GM23248 (cell line): ENCODE results near the gene PRH1. TPM values are rescaled to one million over a fixed set of nuclear protein-coding genes. Genes with fewer than 3 reads are reported as not detected.

Source experiments
- DNase-seq: peaks from one replicate; pipeline ENCODE4 v3.0.0-alpha.2; 2015
- H2AFZ ChIP-seq: fragments of 200-600 bp; sonication (generic); 2 replicates; pipeline ENCODE4 v1.6.1; 2016; ENCODE audit warnings: antibody characterized with exemption
- H3F3A ChIP-seq: fragments of 200-600 bp; sonication (generic); 2 replicates; pipeline ENCODE4 v1.6.1; 2016; ENCODE audit warnings: mild to moderate bottlenecking, antibody characterized with exemption, mixed run types; ENCODE audit not compliant: insufficient read depth
- H3K27ac ChIP-seq: fragments of 200-600 bp; sonication (generic); 2 replicates; pipeline ENCODE4 v1.5.1; 2016; ENCODE audit warnings: mild to moderate bottlenecking
- H3K27me3 ChIP-seq: fragments of 200-600 bp; sonication (generic); replicated peaks from 2 replicates; pipeline ENCODE4 v1.6.1; 2016; ENCODE audit warnings: mild to moderate bottlenecking; ENCODE audit not compliant: insufficient read depth
- H3K36me3 ChIP-seq: fragments of 200-600 bp; sonication (generic); 2 replicates; pipeline ENCODE4 v1.6.1; 2016; ENCODE audit warnings: low read depth, mild to moderate bottlenecking
- H3K4me1 ChIP-seq: fragments of 200-600 bp; sonication (generic); 2 replicates; pipeline ENCODE4 v1.6.1; 2016; ENCODE audit warnings: mild to moderate bottlenecking; ENCODE audit not compliant: insufficient read depth
- H3K4me2 ChIP-seq: fragments of 200-600 bp; sonication (generic); one replicate; pipeline ENCODE4 v1.6.1; 2016; ENCODE audit warnings: mild to moderate bottlenecking; ENCODE audit not compliant: unreplicated experiment
- H3K4me3 ChIP-seq: fragments of 200-600 bp; sonication (generic); 2 replicates; pipeline ENCODE4 v1.5.1; 2016; ENCODE audit warnings: mild to moderate bottlenecking
- H3K79me2 ChIP-seq: fragments of 200-600 bp; sonication (generic); 2 replicates; pipeline ENCODE4 v1.6.1; 2016; ENCODE audit warnings: mild to moderate bottlenecking; ENCODE audit not compliant: insufficient read depth
- H3K9ac ChIP-seq: fragments of 200-600 bp; sonication (generic); 2 replicates; pipeline ENCODE4 v1.6.1; 2016; ENCODE audit warnings: mild to moderate bottlenecking
- H3K9me2 ChIP-seq: fragments of 200-600 bp; sonication (generic); 2 replicates; pipeline ENCODE4 v1.6.1; 2016; ENCODE audit warnings: mixed run types, mild to moderate bottlenecking, moderate library complexity; ENCODE audit not compliant: insufficient read depth
- H3K9me3 ChIP-seq: fragments of 200-600 bp; sonication (generic); one replicate; pipeline ENCODE4 v1.6.1; 2017; ENCODE audit warnings: low read depth
- H4K20me1 ChIP-seq: fragments of 200-600 bp; sonication (generic); 2 replicates; pipeline ENCODE4 v1.6.0; 2016; ENCODE audit not compliant: insufficient read depth
- EZH2 ChIP-seq: fragments of 200-600 bp; sonication (generic); IDR thresholded peaks from 2 replicates; pipeline ENCODE4 v1.6.1; 2018; ENCODE audit warnings: antibody characterized with exemption, mild to moderate bottlenecking; ENCODE audit not compliant: insufficient read depth, poor library complexity, severe bottlenecking
- EZH2phosphoT487 ChIP-seq: fragments of 200-600 bp; sonication (generic); IDR thresholded peaks from 2 replicates; pipeline ENCODE4 v1.6.1; 2018; ENCODE audit warnings: antibody characterized with exemption, moderate library complexity, mild to moderate bottlenecking, low read depth; ENCODE audit not compliant: insufficient read depth
- WGBS, 2 experiments: methylation state at CpG; one replicate each; pipeline ENCODE4 v1.1.6; 2015 to 2017; ENCODE audit warnings: low lambda C conversion rate in 2 of 2, low coverage in 1 of 2; ENCODE audit errors: missing lambda C conversion rate in 2 of 2; 5-methylcytosine and 5-hydroxymethylcytosine counted together
- in situ Hi-C: fragments of 300-500 bp; cut with MboI; formaldehyde crosslinking; loops from 2 replicates; pipeline ENCODE4 v1.15.0; 2020
- polyA plus RNA-seq: library from polyadenylated mRNA; unstranded; fragments of >200 nt; fragmentation: Nextera tagmentation; extraction: Ambion mirVana; gene quantifications from 2 replicates; pipeline ENCODE4 v1.2.1, GENCODE V29; 2016
- small RNA-seq: library from RNA; depleted of rRNA; stranded (forward); fragments of <200 nt; gene quantifications from one replicate; pipeline ENCODE3, GENCODE V24; 2014; ENCODE audit warnings: low read depth, low replicate concordance
- total RNA-seq: library from RNA; depleted of rRNA; stranded (reverse); fragments of >200 nt; shearing (Covaris generic); gene quantifications from 2 replicates; pipeline ENCODE4 v1.2.3, GENCODE V29; 2014; rRNA removed

PRH1 gene
- total and polyA plus RNA-seq, 2 experiments from 2014 or later, result 7.3 to 10.7 TPM

GRCh38 chr12:10842862-10843261 is 41.2 kb downstream of the PRH1 start:
- TF ChIP-seq EZH2, result no peak
- no peak for TF ChIP-seq EZH2phosphoT487
- Histone ChIP-seq H3K9ac (no peak overlapping the region), H4K20me1 (no peaks in the 10 kb centered on the region), H3K27ac (no peak overlapping the region), H3K4me2 (no peak overlapping the region), H3F3A (no peaks in the 10 kb centered on the region), H3K4me1 (no peaks in the 10 kb centered on the region), H3K4me3 (no peak overlapping the region), H2AFZ (no peak overlapping the region), H3K9me2 (no peaks in the 10 kb centered on the region), H3K27me3 (no peaks in the 10 kb centered on the region), H3K36me3 (no peaks in the 10 kb centered on the region), H3K79me2 (no peaks in the 10 kb centered on the region), H3K9me3 (no peaks in the 10 kb centered on the region)
- DNase-seq, result no peak
- in situ Hi-C loops, result no loop called here
- 93 to 97% methylated on average over 2 of the region's 2 CpGs for WGBS, 2 experiments

- 93 to 96% methylated on average over 3 of the region's 3 CpGs for WGBS, 2 experiments
These were observed 45.6 kb downstream of the PRH1 start for GRCh38 chr12:10838461-10838860.

More at GRCh38 chr12:10838461-10838860, 45.6 kb downstream of the PRH1 start:
- Histone ChIP-seq H4K20me1 (no peaks in the 10 kb centered on the region), H3K27me3 (no peaks in the 10 kb centered on the region), H3K36me3 (no peaks in the 10 kb centered on the region), H3K4me2 (no peak overlapping the region), H2AFZ (no peak overlapping the region), H3K9ac (no peak overlapping the region), H3K27ac (no peak overlapping the region), H3K9me2 (no peaks in the 10 kb centered on the region), H3F3A (no peaks in the 10 kb centered on the region), H3K79me2 (no peaks in the 10 kb centered on the region), H3K4me3 (no peak overlapping the region), H3K9me3 (no peaks in the 10 kb centered on the region), H3K4me1 (no peaks in the 10 kb centered on the region)
- TF ChIP-seq EZH2phosphoT487 (no peak), EZH2 (no peak)
- in situ Hi-C loops, result no loop called here
- DNase-seq, result no peak

Small RNA genes within 50 kb of the gene (small RNA-seq; reads per million reads assigned to genes)
- gene PRR4, result not detected

Other genes with a start within 250 kb of the PRH1 start
- 1.1 TPM in 1 of 2 replicates, not detected in the other for gene STYK1, start 210.2 kb downstream of the PRH1 start, total RNA-seq
- 0.89 and 0.93 TPM in 2 replicates for gene STYK1, start 210.2 kb downstream of the PRH1 start, polyA plus RNA-seq
- 75.6 and 108 TPM in 2 replicates for gene YBX3, start 160.9 kb downstream of the PRH1 start, total RNA-seq
- 215 and 216 TPM in 2 replicates for gene YBX3, start 160.9 kb downstream of the PRH1 start, polyA plus RNA-seq
- not detected in 2 replicates for gene TAS2R7, start 81.6 kb downstream of the PRH1 start, total RNA-seq
- gene TAS2R7, start 81.6 kb downstream of the PRH1 start, polyA plus RNA-seq, result not detected in 2 replicates
- gene TAS2R8, start 77.0 kb downstream of the PRH1 start, total RNA-seq, result not detected in 2 replicates
- gene TAS2R8, start 77.0 kb downstream of the PRH1 start, polyA plus RNA-seq, result not detected in 2 replicates
- not detected in 2 replicates for gene TAS2R9, start 74.1 kb downstream of the PRH1 start, total RNA-seq
- not detected in 2 replicates for gene TAS2R9, start 74.1 kb downstream of the PRH1 start, polyA plus RNA-seq
- gene TAS2R10, start 57.9 kb downstream of the PRH1 start, total RNA-seq, result not detected in 2 replicates
- not detected in 2 replicates for gene TAS2R10, start 57.9 kb downstream of the PRH1 start, polyA plus RNA-seq
- 1.1 TPM in 1 of 2 replicates, not detected in the other for gene PRR4, start 34.8 kb downstream of the PRH1 start, total RNA-seq
- 1.8 and 3.9 TPM in 2 replicates for gene PRR4, start 34.8 kb downstream of the PRH1 start, polyA plus RNA-seq
- 0.13 and 0.32 TPM in 2 replicates for gene TAS2R13, start 25.3 kb upstream of the PRH1 start, total RNA-seq
- gene TAS2R13, start 25.3 kb upstream of the PRH1 start, polyA plus RNA-seq, result not detected in 2 replicates
- 2.5 TPM in 1 of 2 replicates, not detected in the other for gene PRH2, start 45.0 kb upstream of the PRH1 start, total RNA-seq
- gene PRH2, start 45.0 kb upstream of the PRH1 start, polyA plus RNA-seq, result 0.53 TPM in 1 of 2 replicates, not detected in the other
- gene TAS2R14, start 55.0 kb upstream of the PRH1 start, total RNA-seq, result 0.76 and 1.2 TPM in 2 replicates
- 3.0 and 3.4 TPM in 2 replicates for gene TAS2R14, start 55.0 kb upstream of the PRH1 start, polyA plus RNA-seq
- gene TAS2R50, start 102.7 kb upstream of the PRH1 start, total RNA-seq, result 0.32 TPM in 1 of 2 replicates, not detected in the other
- gene TAS2R50, start 102.7 kb upstream of the PRH1 start, polyA plus RNA-seq, result not detected in 2 replicates
- gene TAS2R20, start 114.0 kb upstream of the PRH1 start, total RNA-seq, result 1.8 and 2.5 TPM in 2 replicates
- not detected in 2 replicates for gene TAS2R20, start 114.0 kb upstream of the PRH1 start, polyA plus RNA-seq
- 2.6 and 3.7 TPM in 2 replicates for gene TAS2R19, start 138.4 kb upstream of the PRH1 start, total RNA-seq
- not detected in 2 replicates for gene TAS2R19, start 138.4 kb upstream of the PRH1 start, polyA plus RNA-seq
- gene TAS2R31, start 147.2 kb upstream of the PRH1 start, total RNA-seq, result 0.97 and 1.4 TPM in 2 replicates
- 0.24 TPM in 1 of 2 replicates, not detected in the other for gene TAS2R31, start 147.2 kb upstream of the PRH1 start, polyA plus RNA-seq
- gene TAS2R46, start 178.0 kb upstream of the PRH1 start, total RNA-seq, result not detected in 2 replicates
- gene TAS2R46, start 178.0 kb upstream of the PRH1 start, polyA plus RNA-seq, result not detected in 2 replicates
- gene TAS2R43, start 208.1 kb upstream of the PRH1 start, total RNA-seq, result 0.63 TPM in 1 of 2 replicates, not detected in the other
- gene TAS2R43, start 208.1 kb upstream of the PRH1 start, polyA plus RNA-seq, result not detected in 2 replicates